Stimulated activated CD4-positive, alpha-beta T cell treated with anti-CD3 and anti-CD28 coated beads, Interleukin-4, amount 100 ng/mL, for 1 hour (primary cell): ENCODE measurements around the gene CFAP410.
"Not testable (repeated sequence)": the region's sequence is repeated elsewhere in the genome, so short reads cannot be mapped to it uniquely, and the experiment has no call there.

Experiments
- DNase-seq: peaks from one replicate; pipeline ENCODE4 v3.0.0-alpha.2; 2020

Gene CFAP410

DNA sequence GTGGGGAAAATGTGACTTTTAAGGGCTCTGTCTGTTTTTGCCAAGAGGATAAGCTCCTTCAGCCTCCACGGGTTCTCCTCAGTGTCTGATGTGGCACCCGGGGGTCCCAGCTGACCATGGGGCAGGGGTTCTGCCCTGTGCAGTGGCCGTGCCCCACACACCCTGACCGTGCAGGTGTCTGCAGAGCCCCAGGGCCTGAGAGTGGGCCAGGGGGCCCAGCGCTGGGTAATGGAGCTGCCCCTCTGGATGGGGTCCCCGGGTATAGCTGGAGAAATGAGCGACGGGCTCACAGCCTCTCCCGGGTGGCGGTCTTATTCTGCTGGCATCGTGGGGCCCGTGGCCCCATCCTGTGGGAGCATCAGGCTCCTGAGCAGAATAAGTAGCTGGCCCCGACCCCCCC lies 42.3 kb downstream of the CFAP410 start:
- no peak for DNase-seq

DNA sequence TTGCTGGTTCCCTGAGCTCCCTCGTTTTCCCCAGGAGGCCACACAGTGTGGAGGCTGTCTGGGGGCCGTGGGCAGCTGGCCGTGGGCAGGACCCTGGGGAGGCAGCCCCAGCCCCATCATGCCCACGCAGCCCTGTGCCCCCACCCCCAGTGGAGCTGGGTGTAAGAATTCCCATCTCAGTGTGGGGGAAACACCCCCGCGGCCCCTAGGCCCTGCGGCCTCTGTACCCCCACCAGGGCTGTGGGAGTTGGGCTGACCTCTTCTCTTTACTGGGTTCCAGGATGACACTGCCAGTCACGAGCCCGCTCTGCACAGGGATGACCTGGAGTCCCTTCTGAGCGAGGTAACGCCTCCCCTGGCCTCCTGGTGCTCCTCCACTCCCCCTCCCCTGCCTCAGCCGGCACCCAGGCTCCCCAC lies 43.1 kb downstream of the CFAP410 start:
- DNase-seq, result no peak

DNA sequence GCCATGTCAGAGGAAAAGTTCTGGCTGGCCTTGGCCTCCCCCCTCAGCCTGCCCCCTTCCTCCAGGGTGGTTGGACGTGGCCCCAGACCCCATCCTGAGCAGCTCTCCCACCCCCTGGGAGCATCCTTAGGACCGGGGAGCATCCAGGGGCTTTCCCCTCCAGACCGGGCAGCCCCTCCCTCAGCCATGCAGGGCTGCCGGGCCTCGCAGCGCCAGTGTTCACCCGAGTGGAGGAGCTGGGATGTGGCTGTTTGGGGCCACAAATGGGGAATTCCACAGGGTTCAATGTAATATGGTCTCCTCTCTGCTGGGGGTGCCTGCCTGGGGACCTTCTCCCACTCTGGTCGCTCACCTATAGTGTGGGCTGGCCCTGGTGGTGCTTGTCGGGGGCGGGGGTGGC lies 43.5 kb downstream of the CFAP410 start:
- DNase-seq, result no peak

DNA sequence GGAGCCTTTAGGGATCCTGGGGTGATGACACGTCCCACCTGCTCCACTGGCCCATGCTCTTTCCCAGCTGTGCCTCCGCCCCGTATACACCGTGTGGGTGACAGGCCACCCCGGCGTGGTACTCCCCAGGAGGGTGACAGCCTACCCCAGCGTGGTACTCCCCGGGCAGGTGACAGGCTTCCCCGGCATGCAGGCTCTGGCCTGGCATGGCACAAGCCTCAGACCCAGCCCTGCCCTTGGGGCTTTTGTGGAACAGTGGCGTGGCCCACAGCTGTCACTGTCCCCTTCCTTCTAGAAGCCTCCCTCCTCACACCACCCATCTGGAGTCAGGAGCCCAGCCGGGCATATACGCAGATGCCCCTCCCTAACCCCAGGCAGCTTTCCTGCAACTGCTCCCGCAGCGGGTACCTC lies 44.0 kb downstream of the CFAP410 start:
- DNase-seq, result no peak

DNA sequence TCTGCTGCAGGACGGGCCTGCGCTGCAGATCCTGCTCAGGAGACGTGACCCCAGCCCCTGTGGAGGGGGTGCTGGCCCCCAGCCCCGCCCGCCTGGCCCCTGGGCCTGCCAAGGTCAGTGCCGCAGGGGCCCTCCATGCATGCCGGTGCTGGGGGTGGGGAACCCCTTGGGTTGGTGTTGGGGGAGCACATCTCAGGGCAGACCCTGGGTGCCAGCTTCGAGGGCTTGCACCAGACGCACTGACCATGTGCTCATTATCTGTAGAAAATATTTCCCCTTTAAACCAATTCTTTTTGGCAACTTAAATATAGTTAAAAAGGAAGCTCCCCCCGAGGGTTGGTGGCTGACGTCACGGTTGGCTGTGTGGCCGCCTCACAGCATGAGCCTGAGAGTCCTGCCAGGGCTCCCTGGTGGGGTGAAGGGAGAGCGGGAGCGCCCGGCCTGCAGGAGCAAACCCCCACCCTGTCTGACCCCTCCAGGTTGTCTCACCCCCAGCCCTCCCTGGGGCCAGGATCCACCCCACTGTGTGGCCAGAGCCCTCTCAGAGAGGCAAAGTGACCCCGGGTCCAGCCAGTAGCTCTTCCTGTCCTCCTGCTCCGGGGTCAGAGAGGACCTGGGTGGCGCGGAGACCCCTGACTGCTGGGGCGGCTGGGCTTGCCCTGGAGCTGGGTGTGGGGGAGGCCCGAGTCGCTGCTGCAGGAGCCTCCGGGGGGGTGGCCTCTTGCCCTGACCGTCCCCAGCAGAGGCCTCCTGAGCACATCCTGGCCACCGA lies 44.6 kb downstream of the CFAP410 start:
- DNase-seq, result no peak

DNA sequence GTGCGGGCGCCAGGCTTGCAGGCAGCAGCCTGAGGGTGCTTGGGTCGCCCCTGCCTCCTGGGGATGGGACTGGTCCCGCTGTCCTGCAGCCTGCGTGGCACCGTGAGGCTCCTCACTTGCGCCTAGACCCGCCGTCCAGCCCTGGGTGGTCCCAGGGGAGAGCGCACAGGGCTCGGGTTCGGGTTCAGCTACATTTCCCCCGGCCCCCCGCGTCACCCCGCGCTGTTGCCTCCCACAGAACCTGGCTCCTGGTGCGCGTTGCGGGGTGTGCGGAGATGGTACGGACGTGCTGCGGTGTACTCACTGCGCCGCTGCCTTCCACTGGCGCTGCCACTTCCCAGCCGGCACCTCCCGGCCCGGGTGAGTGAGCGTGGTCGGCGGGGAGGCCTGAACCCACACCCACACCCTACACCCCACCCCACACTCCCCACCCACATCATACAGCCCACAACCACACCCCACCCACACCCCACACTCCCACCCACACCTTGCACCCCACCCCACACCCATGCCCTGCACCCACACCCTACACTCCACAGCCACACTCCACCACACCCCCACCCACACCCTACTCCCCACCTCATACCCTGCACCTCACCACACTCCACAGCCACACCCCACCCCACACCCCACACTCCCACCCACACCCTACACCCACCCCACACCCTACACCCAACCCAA lies 45.5 kb downstream of the CFAP410 start:
- DNase-seq, result no peak

DNA sequence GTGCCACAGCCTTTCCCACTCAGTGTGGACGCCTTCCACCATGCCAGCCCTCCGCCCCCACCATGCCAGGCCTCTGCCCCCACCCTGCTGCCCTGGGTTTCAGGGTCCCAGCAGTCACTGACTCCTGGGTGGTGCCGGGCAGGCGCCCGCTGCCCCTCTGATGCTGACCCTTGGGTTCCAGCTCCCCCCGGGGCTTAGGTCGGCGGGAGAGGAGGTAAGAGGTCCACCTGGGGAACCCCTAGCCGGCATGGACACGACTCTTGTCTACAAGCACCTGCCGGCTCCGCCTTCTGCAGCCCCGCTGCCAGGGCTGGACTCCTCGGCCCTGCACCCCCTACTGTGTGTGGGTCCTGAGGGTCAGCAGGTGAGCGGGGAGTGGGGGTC lies 46.4 kb downstream of the CFAP410 start:
- DNase-seq, result no peak

DNA sequence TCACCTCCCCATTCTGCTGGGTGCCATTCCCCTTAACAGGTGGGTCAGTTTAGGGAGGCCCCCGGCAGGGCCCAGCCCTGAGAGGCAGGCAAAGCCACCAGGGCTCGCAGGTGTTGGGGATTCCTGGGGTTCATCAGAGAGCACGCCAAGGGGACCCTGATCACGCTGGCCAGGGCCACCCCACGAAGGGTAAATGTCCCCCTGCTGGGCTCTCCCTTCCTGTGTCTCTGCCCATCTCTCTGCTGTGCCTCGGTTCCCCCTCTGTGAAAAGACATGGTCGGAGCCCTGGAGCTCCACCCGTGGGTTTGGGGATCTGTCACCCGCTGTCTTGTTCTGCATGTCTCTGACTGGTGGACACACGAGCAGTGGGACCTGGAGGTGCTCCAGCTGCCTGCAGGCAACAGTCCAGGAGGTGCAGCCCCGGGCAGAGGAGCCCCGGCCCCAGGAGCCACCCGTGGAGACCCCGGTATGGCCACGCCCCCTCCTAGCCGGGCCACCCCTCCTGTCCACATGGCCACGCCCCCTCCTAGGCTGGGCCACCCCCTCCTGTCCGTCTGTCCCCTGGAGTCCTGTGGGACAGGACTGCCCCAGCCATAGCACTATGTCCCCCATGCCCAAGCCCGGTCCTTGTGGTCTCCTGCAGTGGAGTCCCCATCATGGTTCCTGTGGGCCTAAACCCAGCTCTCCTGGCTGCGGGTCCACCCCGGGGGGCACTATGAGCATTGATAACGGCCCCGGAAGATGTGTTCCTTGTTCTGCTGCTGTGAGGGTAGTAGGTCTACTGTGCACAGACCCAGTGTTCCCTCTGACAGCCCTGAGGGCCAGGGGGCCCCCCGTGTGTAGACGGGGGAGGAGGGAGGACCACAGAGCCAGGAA lies 47.0 kb downstream of the CFAP410 start:
- no peak for DNase-seq

DNA sequence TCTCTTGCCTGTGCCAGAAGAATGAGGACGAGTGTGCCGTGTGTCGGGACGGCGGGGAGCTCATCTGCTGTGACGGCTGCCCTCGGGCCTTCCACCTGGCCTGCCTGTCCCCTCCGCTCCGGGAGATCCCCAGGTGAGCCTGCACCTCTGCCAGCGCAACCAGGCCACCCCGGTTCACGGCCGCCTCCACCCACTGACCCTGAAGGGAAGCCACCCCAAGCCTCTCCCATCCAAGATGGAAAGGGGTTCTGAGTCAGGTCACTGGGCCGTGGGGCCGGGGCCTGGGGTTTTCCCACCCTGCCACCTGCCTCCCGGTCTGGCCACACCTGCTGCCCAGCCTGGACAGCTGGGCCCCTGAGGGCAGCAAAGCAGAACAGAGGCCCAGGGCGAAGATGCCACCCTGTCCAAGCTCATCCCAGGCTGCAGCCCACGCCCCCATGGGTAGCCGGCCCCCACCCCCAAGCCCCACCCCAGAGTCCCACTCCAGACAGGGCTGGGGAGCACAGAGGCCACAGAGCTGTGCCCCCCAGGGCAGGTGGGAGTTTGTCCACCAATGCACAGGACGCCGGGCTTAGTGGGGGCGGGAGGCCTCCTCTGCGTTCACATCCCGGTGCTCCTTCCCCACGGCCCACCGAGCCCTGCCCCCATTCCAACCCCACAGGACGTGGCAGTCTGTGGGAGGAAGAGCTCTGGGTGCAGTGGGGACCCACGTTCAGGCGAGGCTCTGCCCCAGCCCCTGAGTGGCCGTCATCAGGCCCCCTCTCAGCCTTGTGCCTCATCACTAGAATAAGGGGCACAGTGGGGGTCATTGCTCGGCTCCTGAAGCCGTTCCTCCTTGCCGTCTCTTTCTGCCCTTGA lies 47.9 kb downstream of the CFAP410 start:
- no peak for DNase-seq

DNA sequence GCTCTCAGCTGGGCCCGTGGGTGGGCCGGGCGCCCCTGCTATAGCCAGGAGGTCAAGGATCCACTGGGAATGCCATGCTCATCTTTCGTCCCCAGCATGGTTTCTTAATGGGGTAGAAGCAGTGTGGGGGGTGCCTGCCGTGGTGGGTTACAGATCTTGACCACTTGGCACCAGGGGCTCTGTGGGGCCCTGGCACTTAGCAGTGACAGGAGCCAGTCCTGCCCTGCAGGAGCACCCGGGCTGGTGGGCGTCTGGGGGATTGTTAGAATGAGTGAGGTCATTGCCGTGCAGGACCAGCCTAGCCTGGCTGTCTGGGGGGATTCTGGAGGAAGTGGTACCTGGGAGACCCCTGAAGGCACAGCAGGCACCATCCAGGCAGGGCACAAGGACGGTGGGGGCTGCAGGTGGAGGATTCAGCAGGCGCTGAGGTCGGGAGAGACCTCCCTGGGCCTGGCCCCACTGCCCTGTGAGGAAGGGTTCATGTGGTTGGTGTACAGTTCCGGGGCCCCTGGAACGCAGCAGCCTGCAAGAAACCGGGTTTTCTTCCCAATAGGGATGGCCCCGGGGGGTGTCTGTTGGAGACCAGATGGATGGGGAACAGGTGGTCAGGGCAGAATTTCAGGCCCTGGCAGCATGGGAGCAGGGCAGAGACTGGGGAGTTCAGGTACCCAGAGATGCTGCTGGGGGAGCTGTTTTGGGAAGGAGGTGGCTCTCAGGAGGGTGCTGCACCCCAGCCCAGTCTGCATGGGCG lies 48.7 kb downstream of the CFAP410 start:
- no peak for DNase-seq

DNA sequence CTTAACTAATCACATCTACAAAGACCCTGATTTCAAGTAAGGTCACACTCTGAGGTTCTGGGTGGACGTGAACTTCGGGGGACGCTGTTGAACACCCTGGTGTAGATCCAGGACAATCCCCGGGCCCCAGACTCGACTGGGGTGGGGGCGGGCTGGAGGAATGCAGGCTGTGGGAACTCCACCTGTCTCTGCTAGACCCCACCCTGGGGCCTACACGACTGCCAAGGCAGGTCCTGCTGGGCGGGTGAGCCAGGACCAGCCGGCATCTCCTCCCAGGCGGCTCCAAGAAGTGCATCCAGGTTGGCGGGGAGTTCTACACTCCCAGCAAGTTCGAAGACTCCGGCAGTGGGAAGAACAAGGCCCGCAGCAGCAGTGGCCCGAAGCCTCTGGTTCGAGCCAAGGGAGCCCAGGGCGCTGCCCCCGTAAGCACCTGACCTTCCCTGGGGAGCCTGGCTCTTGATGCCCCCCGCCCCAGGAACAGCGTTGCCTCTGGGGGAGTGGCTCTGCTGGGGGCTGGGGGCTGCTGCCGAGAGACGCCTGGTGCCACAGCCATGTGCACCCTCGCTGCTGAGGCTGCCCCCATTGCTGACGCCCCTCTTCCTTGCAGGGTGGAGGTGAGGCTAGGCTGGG lies 49.7 kb downstream of the CFAP410 start:
- DNase-seq, result no peak

DNA sequence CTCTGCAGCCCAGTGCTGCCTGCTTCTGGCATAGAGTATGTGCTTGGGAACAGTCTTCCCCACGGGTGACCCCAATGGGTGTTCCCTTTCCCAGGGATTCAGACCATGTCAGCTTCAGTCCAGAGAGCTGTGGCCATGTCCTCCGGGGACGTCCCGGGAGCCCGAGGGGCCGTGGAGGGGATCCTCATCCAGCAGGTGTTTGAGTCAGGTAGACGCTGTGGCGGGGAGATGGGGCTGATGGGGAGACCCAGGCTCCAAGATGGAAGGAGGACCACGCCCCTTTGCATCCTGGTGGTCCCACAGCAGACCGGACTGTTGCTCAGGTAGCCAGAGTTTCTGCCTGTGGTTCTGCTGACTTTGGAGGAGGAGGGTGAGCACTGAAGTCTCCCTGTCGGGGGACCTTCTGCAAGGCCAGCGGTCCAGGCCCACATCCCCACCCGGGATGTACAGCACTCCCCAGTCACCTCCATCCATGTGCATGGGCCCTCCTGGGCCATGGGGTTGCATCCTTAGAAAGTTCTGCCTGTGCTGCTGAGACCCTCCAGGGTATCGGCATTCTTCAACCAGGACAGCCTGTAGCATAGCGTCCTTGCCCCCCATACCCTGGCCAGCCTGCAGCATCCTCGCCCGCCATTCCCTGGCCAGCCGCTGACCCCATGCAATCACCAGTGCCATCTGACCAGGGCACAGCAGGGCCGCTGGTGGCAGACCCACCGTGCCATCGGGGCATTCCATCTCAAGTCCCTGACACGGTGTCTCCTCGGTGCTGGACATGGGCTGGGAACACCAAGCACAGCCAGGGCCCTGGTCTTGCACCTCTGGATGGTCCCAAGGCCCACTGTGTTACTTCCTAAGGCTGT lies 50.7 kb downstream of the CFAP410 start:
- no peak for DNase-seq

DNA sequence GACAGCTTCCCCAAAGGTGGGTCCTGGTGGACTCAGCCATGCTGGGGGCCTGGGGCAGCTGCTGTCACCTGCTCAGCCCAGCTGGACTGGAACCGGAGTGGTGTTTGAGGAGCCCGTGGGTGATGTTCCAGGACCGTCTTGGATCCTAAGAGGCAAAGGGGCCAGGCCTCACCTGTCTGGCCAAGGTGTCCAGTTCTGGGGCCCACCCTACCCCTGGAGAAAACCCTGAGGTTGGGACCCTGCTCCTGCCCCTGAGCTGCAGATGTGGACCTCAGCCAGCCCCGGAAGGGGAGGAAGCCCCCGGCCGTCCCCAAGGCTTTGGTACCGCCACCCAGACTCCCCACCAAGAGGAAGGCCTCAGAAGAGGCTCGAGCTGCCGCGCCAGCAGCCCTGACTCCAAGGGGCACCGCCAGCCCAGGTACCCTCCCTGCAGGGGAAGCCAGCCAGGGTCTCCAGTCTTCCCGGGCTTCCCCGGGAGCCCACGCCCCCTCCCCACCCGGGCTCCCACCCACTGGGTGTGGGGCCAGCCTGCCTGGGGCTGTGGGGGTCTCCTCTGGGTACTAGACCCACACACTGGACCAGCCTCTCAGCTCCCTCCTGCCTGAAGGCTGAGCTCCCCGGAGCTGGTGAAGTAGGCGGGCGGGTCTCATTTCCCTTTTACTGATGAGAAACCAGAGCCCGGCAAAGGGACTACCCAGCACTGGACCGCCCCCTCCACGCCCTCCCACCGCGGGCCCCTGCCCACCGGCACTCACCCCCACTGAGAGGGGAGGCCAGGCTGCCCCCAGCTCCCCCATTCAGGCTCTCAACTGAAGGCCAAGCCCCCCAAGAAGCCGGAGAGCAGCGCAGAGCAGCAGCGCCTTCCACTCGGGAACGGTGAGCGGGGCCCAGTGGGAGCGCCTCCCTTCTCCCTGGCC lies 52.2 kb downstream of the CFAP410 start:
- DNase-seq, result no peak

DNA sequence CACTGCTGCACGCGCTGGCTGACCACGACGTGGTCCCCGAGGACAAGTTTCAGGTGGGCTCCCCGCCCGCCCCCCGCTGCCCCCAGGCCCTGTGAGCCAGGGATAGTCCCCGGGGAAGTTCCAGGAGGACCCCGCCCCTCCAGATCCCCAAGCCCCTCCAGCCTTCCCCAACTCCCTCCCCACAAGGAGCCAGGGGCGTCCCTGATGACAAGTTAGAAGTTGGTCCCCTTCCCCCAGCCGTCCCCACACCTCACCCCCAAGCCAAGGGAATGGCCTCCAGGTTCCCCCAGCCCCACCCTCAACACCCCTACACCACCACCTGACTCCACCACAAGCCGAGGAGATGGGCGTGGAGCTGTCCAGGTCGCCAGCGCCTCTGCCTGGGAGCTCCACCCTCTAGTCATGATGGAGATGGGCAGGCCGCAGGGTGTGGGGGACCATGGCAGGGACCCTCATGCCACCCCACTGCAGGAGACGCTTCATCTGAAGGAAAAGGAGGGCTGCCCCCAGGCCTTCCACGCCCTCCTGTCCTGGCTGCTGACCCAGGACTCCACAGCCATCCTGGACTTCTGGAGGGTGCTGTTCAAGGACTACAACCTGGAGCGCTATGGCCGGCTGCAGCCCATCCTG lies 53.0 kb downstream of the CFAP410 start:
- DNase-seq, result no peak

DNA sequence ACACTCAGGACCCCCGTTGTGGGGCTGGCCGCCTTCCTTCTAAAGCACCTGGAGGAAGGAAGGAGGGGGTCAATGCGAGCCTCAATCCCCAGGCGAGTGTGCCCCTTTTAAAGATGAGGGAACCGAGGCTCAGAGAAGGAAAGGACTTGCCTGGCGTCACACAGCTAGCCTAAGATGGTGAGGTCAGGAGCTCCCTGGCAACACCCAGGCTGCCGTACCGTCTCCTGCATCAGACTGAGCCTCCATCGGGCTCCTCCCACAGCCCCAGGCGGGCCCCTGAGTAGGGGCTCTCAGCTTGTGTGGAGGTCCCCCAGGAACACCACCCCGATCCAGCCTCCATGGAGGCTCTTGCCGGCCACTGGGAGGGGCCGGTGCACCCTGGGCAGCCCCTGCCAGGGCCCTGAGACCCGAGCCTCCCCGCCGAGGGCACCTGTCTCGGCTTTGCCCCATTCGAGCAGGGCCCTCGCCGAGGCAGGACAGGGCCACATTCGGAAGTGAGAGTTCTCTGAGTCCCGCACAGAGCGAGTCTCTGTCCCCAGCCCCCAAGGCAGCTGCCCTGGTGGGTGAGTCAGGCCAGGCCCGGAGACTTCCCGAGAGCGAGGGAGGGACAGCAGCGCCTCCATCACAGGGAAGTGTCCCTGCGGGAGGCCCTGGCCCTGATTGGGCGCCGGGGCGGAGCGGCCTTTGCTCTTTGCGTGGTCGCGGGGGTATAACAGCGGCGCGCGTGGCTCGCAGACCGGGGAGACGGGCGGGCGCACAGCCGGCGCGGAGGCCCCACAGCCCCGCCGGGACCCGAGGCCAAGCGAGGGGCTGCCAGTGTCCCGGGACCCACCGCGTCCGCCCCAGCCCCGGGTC lies 53.8 kb downstream of the CFAP410 start, which contains the start of gene AIRE:
Gene AIRE (plus strand): TSS at position 739 of the 855 bp plus-strand sequence. CDS start 131 bp downstream, outside the sequence.
- no peak for DNase-seq

DNA sequence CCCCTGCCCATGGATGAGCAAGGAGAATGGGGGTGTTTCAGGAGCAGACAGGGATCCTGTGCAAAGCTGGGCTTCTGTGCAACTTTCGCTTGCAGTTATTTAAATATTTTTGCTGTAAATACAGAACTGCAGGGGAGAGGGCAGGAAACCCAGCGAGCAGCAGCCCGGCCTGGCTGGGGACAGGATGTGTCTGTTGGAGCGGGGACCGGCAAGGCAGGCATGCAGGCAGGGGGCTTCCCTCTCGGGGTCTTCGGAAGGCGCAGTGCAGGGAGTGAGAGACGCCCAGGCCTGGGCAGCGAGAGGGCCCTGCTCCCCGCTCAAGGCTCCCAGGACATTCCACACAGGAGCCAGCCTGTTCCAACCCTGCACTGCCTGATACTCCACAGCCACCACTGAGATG lies 55.2 kb downstream of the CFAP410 start:
- no peak for DNase-seq

DNA sequence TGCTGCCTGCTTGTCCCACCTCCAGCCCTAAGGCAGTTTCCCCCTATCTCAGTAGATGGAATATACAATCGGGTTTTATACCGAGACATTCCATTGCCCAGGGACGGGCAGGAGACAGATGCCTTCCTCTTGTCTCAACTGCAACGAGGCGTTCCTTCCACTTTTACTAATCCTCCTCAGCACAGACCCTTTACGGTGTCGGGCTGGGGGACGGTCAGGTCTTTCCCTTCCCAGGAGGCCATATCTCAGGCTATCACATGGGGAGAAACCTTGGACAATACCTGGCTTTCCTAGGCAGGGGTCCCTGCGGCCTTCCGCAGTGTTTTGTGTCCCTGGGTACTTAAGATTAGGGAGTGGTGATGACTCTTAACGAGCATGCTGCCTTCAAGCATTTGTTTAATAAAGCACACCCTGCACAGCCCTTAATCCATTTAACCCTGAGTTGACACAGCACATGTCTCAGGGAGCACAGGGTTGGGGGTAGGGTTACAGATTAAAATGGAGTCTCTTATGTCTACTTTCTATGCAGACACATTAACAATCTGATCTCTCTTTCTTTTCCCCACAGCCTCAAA lies 55.9 kb downstream of the CFAP410 start:
- not testable (repeated sequence) for DNase-seq
